Measurements from ENCODE around the gene TAS2R31. TPM values are rescaled to one million over a fixed set of nuclear protein-coding genes. Genes with fewer than 3 reads are reported as not detected.
"Not testable (repeated sequence)": the region's sequence is repeated elsewhere in the genome, so short reads cannot be mapped to it uniquely, and the experiment has no call there.

TAS2R31 gene
- total RNA-seq, 2 donors from 2014 or later, result 2.7 to 3.4 TPM

DNA sequence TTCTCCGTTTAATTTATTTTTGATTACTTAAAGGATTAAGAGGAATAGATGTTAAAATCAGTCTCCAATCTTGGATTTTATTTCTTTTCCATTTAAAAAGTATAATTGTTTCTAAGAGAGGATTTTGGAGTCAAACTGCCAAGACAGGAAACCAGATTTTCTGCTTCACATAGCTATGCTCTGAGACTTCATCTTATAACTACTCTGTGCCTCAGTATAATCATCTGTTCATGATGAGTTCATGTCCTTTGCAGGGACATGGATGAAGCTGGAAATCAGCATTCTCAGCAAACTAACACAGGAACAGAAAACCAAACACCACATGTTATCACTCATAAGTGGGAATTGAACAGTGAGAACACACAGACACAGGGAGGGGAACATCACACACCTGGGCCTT, 9.0 kb upstream of the TAS2R31 start:
- ATAC-seq, result no peak
- peaks cover 4% of the 10 kb centered on the region for H3K4me1 Mint-ChIP-seq
- H3K27ac Mint-ChIP-seq, result no peak overlapping the region
- no peak overlapping the region for H3K4me3 Mint-ChIP-seq
- DNase-seq, result no peak
- no peaks in the 10 kb centered on the region for H3K27me3 Mint-ChIP-seq
- H3K9me3 ChIP-seq (ENCODE audit: control insufficient read depth, low read length, poor library complexity, severe bottlenecking), result no peaks in the 10 kb centered on the region
- H3K36me3 Mint-ChIP-seq (ENCODE audit: low read depth), result peaks cover 2% of the 10 kb centered on the region

DNA sequence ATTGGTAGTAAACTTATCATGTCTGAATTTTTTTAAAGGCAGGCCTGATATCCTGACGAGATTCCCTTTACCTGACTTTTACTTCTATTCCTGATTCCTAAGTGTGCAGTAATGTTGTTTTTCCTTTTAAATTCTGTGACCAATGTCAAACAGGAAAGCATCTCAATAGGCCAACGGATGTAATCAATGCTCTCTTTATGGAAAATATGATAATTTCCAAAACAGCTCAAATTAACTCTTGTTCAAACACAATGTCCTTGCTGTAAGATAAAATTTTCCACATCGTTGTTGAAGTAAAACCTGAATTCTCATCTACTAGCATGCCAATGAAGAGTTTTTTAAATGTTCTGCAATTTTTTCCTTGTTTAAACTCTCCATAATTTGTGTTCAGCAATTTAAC, 8.0 kb upstream of the TAS2R31 start:
- Mint-ChIP-seq H3K4me1 (peaks cover 4% of the 10 kb centered on the region), H3K4me3 (no peak overlapping the region), H3K36me3 (ENCODE audit: low read depth) (no peaks in the 10 kb centered on the region), H3K27me3 (no peaks in the 10 kb centered on the region), H3K27ac (no peak overlapping the region)
- ATAC-seq (no peak), DNase-seq (no peak)
- H3K9me3 ChIP-seq (ENCODE audit: control insufficient read depth, low read length, poor library complexity, severe bottlenecking), result no peaks in the 10 kb centered on the region

DNA sequence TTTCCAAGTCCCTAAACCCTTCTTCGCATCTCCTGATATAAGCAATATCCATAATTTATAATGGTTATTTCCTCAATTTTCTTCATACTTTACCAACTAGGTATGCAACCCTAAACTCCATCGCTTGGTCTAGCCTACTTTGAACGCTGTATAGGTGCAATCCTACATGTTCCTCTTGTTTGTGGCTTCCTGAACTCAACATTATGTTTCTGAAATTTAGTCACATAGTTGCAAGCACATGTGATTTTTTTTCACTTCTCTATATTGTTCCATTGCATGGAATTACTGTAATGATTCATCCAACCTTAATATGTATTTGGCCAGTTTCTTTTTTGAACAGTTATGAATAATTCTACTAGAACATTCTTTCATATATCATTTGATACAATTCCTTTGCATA, 2.8 kb upstream of the TAS2R31 start:
- not testable (repeated sequence) for H3K9me3 ChIP-seq (ENCODE audit: control insufficient read depth, low read length, poor library complexity, severe bottlenecking); H3K4me1 Mint-ChIP-seq; DNase-seq; H3K27me3 Mint-ChIP-seq; H3K4me3 Mint-ChIP-seq; H3K36me3 Mint-ChIP-seq (ENCODE audit: low read depth); ATAC-seq; H3K27ac Mint-ChIP-seq

DNA sequence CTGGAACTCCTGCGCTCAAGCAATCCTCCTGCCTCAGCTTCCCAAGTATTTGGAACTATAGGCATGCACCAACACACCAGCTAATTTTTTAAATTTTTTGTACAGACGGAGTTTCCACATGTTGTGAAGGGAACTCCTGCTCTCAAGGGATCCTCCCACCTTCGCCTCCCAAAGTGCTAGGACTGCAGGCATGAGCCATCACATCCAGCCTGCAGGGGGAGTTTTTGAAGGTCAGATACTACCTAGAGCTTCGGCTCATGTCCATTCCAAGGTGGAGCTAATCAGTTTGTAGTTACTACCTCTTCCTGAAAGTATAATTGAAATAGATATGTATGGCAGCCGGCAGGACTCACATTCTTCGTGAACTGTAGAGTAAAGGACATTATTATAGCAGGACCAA, 5.1 kb downstream of the TAS2R31 start:
- H3K4me1 Mint-ChIP-seq, result peaks cover 6% of the 10 kb centered on the region
- H3K9me3 ChIP-seq (ENCODE audit: control insufficient read depth, low read length, poor library complexity, severe bottlenecking), result no peaks in the 10 kb centered on the region
- no peak for DNase-seq
- no peaks in the 10 kb centered on the region for H3K27me3 Mint-ChIP-seq
- no peak overlapping the region for H3K4me3 Mint-ChIP-seq
- H3K27ac Mint-ChIP-seq, result no peak overlapping the region
- no peak for ATAC-seq
- peaks cover 2% of the 10 kb centered on the region for H3K36me3 Mint-ChIP-seq (ENCODE audit: low read depth)

DNA sequence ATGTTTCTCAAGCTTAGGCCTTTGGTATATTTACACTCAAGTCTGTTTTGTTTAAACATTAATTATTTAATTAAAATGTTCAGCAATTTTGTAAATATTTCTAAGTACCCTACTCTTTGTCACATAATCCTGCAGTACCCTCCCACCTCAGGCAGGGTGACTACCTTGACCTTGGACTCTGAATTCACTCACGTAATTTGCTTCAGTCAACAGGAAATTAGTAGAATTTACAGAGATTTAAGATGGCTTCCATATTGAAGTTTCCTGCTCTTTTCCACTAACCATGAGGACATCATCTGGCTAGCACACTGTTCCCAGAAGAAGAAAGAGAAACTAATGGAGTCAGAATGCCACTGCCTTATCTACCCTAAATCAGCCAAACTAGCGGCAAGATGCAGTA, 7.8 kb downstream of the TAS2R31 start:
- Mint-ChIP-seq H3K4me1 (peaks cover 6% of the 10 kb centered on the region), H3K36me3 (ENCODE audit: low read depth) (peaks cover 2% of the 10 kb centered on the region), H3K27me3 (no peaks in the 10 kb centered on the region), H3K4me3 (no peak overlapping the region), H3K27ac (no peak overlapping the region)
- no peak for DNase-seq
- no peaks in the 10 kb centered on the region for H3K9me3 ChIP-seq (ENCODE audit: control insufficient read depth, low read length, poor library complexity, severe bottlenecking)
- no peak for ATAC-seq

DNA sequence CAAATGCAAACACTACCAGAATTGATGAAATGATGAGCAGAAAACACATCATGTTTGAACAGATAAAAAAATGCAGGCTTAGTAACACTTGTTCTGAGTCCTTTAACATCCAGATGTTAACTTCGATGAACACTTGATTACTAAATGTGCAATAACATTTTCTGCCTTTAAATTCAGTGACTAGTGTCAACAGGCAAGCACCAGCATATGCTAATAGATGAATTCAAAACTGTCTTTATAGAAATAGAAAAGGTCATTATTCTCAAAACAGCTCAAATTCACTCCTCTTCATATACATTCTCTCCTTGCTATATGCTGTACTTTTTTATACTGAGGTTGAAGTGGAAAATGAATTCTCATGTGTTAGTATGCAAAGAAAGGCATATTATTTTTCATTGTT, 8.7 kb downstream of the TAS2R31 start, which contains the start of gene TAS2R19:
TSS of gene TAS2R19 (minus strand) at position 101 of the 400 bp plus-strand sequence. CDS start at position 52, 49 bp downstream.
- no peaks in the 10 kb centered on the region for H3K27me3 Mint-ChIP-seq
- H3K9me3 ChIP-seq (ENCODE audit: control insufficient read depth, low read length, poor library complexity, severe bottlenecking), result no peaks in the 10 kb centered on the region
- ATAC-seq, result no peak
- H3K4me3 Mint-ChIP-seq, result no peak within 1 kb of the TSS
- H3K4me1 Mint-ChIP-seq, result peaks cover 6% of the 10 kb centered on the region
- no peak for DNase-seq
- H3K36me3 Mint-ChIP-seq (ENCODE audit: low read depth), result no peaks in the 10 kb centered on the region
- no peak within 1 kb of the TSS for H3K27ac Mint-ChIP-seq

DNA sequence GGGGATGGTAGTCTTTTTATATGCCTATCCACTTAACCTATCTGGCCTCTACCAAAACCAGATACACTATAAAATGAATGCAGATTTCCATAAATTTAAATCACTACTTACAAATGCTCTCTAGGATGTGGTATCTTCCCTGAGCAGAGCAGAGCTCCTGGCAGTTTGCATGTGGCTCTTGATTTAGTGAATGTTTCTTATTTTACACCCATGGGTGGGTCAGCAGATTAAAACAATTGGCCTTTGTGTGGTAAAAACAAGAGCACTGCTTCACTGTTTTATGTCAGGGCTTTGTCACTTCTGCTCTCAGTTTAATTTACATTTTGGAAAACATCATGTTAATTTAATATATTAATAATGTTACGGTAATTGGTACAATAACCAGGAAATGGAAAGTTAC, 14.3 kb downstream of the TAS2R31 start:
- ATAC-seq (no peak), DNase-seq (no peak)
- Mint-ChIP-seq H3K27me3 (no peaks in the 10 kb centered on the region), H3K36me3 (ENCODE audit: low read depth) (peaks cover 2% of the 10 kb centered on the region), H3K4me3 (no peak overlapping the region), H3K4me1 (peaks cover 14% of the 10 kb centered on the region), H3K27ac (no peak overlapping the region)
- no peaks in the 10 kb centered on the region for H3K9me3 ChIP-seq (ENCODE audit: control insufficient read depth, low read length, poor library complexity, severe bottlenecking)

DNA sequence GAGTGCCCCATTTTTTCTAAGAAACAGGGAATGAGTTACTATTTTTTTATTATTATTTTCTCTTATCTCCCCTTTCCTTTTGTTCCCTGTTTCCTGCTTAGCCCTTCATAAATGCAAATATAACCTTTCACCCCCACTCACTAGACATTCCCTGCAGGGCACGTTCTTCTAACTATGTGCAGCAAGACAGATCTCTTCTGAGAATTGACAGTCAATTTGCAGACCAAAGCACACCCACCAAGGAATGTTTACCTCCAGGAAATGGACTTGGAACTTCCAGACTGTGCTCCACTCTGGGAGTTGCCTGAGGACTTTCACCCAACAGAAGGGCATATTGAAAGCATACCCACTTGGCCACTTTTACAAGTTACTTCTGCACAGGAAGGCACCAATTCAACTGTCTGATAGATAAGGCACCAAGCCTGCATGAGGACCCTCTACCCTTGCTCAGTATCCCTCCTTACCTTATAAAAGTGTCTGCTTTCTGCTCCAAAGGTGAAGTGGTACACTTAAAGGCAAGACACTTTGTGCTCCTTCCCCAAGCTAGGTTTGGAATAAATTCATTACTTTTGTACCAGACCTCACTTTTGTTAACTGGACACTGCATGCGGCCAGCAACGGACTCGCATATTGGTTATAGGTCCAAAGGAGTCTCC, 15.3 kb downstream of the TAS2R31 start:
- H3K9me3 ChIP-seq (ENCODE audit: control insufficient read depth, low read length, poor library complexity, severe bottlenecking), result no peaks in the 10 kb centered on the region
- Mint-ChIP-seq H3K4me3 (no peak overlapping the region), H3K27ac (no peak overlapping the region), H3K27me3 (no peaks in the 10 kb centered on the region), H3K36me3 (ENCODE audit: low read depth) (peaks cover 2% of the 10 kb centered on the region), H3K4me1 (peaks cover 9% of the 10 kb centered on the region)
- no peak for DNase-seq
- no peak for ATAC-seq

DNA sequence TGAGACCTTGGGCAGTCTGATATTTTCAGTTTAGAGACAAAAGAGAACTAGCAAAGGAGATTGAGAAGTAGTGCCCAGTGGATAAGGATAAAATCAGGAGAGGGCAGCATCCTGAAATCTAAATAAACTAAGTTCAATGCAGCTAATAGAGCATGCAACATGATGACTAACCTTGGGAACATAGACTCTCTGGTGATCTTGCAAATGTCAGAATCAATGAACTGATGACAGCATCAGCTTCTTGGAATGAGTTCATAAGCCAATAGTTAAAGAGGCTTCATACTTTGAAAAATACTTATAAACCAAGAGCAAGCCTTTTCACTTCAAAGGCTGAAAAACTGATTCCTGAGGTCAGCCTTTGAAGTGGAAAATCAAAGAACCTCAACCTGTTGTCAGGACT, 17.0 kb downstream of the TAS2R31 start:
- Mint-ChIP-seq H3K4me1 (peaks cover 9% of the 10 kb centered on the region), H3K27me3 (no peaks in the 10 kb centered on the region), H3K4me3 (no peak overlapping the region), H3K36me3 (ENCODE audit: low read depth) (peaks cover 2% of the 10 kb centered on the region), H3K27ac (no peak overlapping the region)
- ATAC-seq (no peak), DNase-seq (no peak)
- no peaks in the 10 kb centered on the region for H3K9me3 ChIP-seq (ENCODE audit: control insufficient read depth, low read length, poor library complexity, severe bottlenecking)

DNA sequence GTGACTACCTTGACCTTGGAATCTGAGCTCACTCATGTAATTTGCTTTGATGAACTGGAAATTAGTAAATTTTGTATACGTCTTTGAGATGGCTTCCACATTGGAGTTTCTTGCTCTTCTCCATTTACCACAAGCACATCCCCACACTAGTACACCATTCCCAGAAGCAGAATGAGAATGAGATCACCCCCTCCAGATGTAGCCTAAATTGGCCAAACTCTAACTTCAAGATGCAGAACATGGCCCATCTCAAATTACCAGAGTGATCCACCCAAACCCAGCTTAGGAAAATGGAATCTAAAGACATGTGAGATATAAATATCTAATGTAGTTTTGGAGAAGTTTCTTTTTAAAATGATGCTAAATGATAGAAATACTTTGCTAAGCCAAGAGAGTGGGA, 23.6 kb downstream of the TAS2R31 start:
- H3K4me3 Mint-ChIP-seq, result no peak overlapping the region
- no peak for DNase-seq
- H3K4me1 Mint-ChIP-seq, result no peaks in the 10 kb centered on the region
- H3K27ac Mint-ChIP-seq, result no peak overlapping the region
- no peaks in the 10 kb centered on the region for H3K27me3 Mint-ChIP-seq
- no peaks in the 10 kb centered on the region for H3K9me3 ChIP-seq (ENCODE audit: control insufficient read depth, low read length, poor library complexity, severe bottlenecking)
- H3K36me3 Mint-ChIP-seq (ENCODE audit: low read depth), result no peaks in the 10 kb centered on the region
- no peak for ATAC-seq

DNA sequence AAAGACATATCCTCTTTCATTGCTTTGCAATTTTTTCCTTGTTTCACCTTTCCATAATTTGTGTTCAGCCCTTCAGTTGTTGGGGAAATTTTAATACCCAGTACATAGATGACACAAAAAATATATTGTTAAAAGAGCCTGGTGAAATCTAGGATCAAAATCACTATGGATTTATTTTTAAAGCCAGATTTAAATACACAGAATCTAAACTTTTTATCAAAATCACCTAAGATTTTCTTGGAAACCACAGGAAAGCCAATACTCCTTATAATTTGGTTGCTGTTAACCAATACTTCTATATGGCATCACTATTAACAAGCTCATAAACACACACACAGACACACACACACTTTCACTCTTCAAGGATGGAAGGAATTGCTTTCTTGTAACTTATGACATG, 33.0 kb downstream of the TAS2R31 start, which contains the start of gene TAS2R20:
TSS of gene TAS2R20 (minus strand) at position 101 of the 400 bp plus-strand sequence. CDS start 429 bp downstream, outside the sequence.
- DNase-seq (no peak), ATAC-seq (no peak)
- Mint-ChIP-seq H3K4me3 (no peak within 1 kb of the TSS), H3K27me3 (no peaks in the 10 kb centered on the region), H3K4me1 (no peaks in the 10 kb centered on the region), H3K27ac (no peak within 1 kb of the TSS), H3K36me3 (ENCODE audit: low read depth) (peaks cover 3% of the 10 kb centered on the region)
- no peaks in the 10 kb centered on the region for H3K9me3 ChIP-seq (ENCODE audit: control insufficient read depth, low read length, poor library complexity, severe bottlenecking)

DNA sequence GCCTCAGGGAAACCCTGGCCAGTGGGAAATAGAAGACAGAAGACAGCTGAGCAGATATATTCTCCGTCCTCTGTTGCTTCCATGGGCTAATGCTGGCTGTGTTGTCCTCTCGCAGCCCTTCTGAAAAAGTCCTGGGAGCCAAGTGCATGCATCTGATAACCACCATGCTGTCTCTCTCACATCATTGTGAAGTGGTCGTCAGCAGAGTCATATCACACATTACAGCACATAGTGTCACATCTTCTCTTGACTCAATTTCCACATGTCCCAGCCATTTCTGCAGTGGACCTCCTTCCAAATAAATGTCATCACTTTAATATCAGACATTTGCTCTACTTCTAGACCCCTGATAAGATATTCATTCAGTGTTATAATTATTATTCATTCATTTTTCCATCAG, 36.9 kb downstream of the TAS2R31 start:
- peaks cover 7% of the 10 kb centered on the region for H3K36me3 Mint-ChIP-seq (ENCODE audit: low read depth)
- ATAC-seq (no peak), DNase-seq (no peak)
- H3K27me3 Mint-ChIP-seq, result no peaks in the 10 kb centered on the region
- H3K4me1 Mint-ChIP-seq, result no peaks in the 10 kb centered on the region
- no peak overlapping the region for H3K27ac Mint-ChIP-seq
- no peak overlapping the region for H3K4me3 Mint-ChIP-seq
- no peaks in the 10 kb centered on the region for H3K9me3 ChIP-seq (ENCODE audit: control insufficient read depth, low read length, poor library complexity, severe bottlenecking)

DNA sequence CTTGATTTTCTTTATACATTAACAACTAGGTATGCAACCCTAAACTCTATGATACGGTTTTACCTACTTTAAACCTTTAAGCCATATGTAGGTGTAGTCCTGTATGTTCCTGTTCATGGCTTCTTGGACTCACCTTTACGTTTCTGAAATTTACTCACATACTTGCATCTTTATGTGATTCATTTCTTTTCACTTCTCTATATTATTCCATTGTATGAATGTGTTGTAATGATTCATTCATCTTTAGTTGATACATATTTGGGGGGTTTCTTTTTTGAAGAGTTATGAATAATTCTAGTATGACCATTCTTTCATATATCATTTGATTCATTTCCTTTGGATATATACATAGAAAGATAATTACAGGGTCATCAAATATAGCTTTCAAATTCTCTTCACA, 42.1 kb downstream of the TAS2R31 start:
- DNase-seq, result no peak
- H3K4me3 Mint-ChIP-seq, result no peak overlapping the region
- peaks cover 5% of the 10 kb centered on the region for H3K4me1 Mint-ChIP-seq
- peaks cover 6% of the 10 kb centered on the region for H3K36me3 Mint-ChIP-seq (ENCODE audit: low read depth)
- H3K27ac Mint-ChIP-seq, result no peak overlapping the region
- no peaks in the 10 kb centered on the region for H3K27me3 Mint-ChIP-seq
- no peak for ATAC-seq
- H3K9me3 ChIP-seq (ENCODE audit: control insufficient read depth, low read length, poor library complexity, severe bottlenecking), result no peaks in the 10 kb centered on the region

DNA sequence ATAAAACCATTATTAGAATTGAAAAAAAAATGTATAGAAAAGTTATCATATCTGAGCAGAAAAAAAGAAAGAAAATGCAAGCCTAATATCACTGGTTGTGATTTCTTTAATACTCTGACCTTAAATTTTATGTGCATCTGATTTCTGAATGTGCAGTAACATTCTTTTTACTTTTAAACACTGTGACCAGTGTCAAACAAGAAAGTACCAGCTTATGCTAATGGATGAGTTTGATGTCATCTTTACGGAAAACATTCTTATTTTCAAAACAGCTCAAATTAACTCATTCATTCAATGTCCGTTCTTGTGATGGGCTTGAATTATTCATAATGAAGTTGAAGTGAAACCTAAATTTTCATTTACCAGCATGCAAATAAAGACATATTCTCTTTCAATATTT, 44.4 kb downstream of the TAS2R31 start, which contains the start of gene TAS2R50:
TSS of gene TAS2R50 (minus strand) at position 101 of the 400 bp plus-strand sequence. CDS start at position 49, 52 bp downstream.
- H3K27ac Mint-ChIP-seq, result no peak within 1 kb of the TSS
- no peak for ATAC-seq
- no peaks in the 10 kb centered on the region for H3K27me3 Mint-ChIP-seq
- DNase-seq, result no peak
- peaks cover 6% of the 10 kb centered on the region for H3K36me3 Mint-ChIP-seq (ENCODE audit: low read depth)
- H3K4me1 Mint-ChIP-seq, result peaks cover 14% of the 10 kb centered on the region
- no peaks in the 10 kb centered on the region for H3K9me3 ChIP-seq (ENCODE audit: control insufficient read depth, low read length, poor library complexity, severe bottlenecking)
- H3K4me3 Mint-ChIP-seq, result peak within 1 kb of the TSS; percentile 19
